Coronary artery (tissue), 2 donors: ENCODE measurements around the gene UQCRH.
"Not testable (repeated sequence)": the region's sequence is repeated elsewhere in the genome, so short reads cannot be mapped to it uniquely, and the experiment has no call there.

ENCODE experiments used
- DNase-seq: peaks from one replicate; pipeline ENCODE4 v3.0.0-alpha.2; 2017; ENCODE audit warnings: low spot score
- H3K27ac ChIP-seq, 2 donors: fragments of 200-600 bp; sonication (generic); one replicate each; pipeline ENCODE4 v1.5.1; 2016 to 2019
- H3K4me3 ChIP-seq: fragments of 200-600 bp; sonication (generic); 2 replicates; pipeline ENCODE4 v1.5.1; 2016; ENCODE audit warnings: mild to moderate bottlenecking, moderate library complexity
- CTCF ChIP-seq: fragments of 200-600 bp; sonication (generic); IDR thresholded peaks from one replicate; pipeline ENCODE4 v1.5.1; 2019; ENCODE audit warnings: antibody characterized with exemption

The UQCRH gene

GRCh38 chr1:46342084-46342656 is 38.7 kb downstream of the UQCRH start:
- no peak for TF ChIP-seq CTCF
- no peak for DNase-seq
- no peak overlapping the region for H3K4me3 ChIP-seq
- peak overlapping the region; percentile 93 to 95 for H3K27ac ChIP-seq

- TF ChIP-seq CTCF = no peak
- peak overlapping the region in 1 of 2 donors; percentile 95 for H3K27ac ChIP-seq
Observed at GRCh38 chr1:46342677-46343350, 39.3 kb downstream of the UQCRH start.

GRCh38 chr1:46343351-46343695 is 39.8 kb downstream of the UQCRH start:
- no peak for TF ChIP-seq CTCF
- no peak for DNase-seq
- no peak overlapping the region for H3K27ac ChIP-seq
- H3K4me3 ChIP-seq = no peak overlapping the region

More at GRCh38 chr1:46342677-46343350, 39.3 kb downstream of the UQCRH start:
- no peak for DNase-seq
- no peak overlapping the region for H3K4me3 ChIP-seq

GRCh38 chr1:46343705-46344104 is 40.2 kb downstream of the UQCRH start:
- no peak for DNase-seq
- H3K4me3 ChIP-seq = no peak overlapping the region
- H3K27ac ChIP-seq = no peak overlapping the region
- TF ChIP-seq CTCF = no peak

- H3K4me3 ChIP-seq = no peak overlapping the region
- no peak for DNase-seq
- TF ChIP-seq CTCF = no peak
- H3K27ac ChIP-seq = no peak overlapping the region
Observed at GRCh38 chr1:46344481-46344880, 41.0 kb downstream of the UQCRH start.

- no peak overlapping the region for H3K27ac ChIP-seq
- H3K4me3 ChIP-seq = no peak overlapping the region
- no peak for DNase-seq
- no peak for TF ChIP-seq CTCF
Observed at GRCh38 chr1:46345281-46345680, 41.8 kb downstream of the UQCRH start.

- no peak for DNase-seq
- TF ChIP-seq CTCF = no peak
- no peak overlapping the region for H3K27ac ChIP-seq
- H3K4me3 ChIP-seq = no peak overlapping the region
Observed at GRCh38 chr1:46352363-46352762, 48.9 kb downstream of the UQCRH start.

- H3K27ac ChIP-seq, DNase-seq, H3K4me3 ChIP-seq: not testable (repeated sequence)
Observed at GRCh38 chr1:46355920-46356319, 52.4 kb downstream of the UQCRH start.
